HepG2 (cell line): ENCODE results near the gene TEAD3. TPM values are rescaled to one million over a fixed set of nuclear protein-coding genes. Genes with fewer than 3 reads are reported as not detected.
A peak's percentile ranks its signal among the peaks of the same experiment; 100 is the strongest.

Experiments
- ISX ChIP-seq: sonication (generic); formaldehyde crosslinking; conservative IDR thresholded peaks from 2 replicates; pipeline ENCODE4 v1.5.0; 2020; ENCODE audit warnings: missing genetic modification reagents
- NFATC3 ChIP-seq: sonication (generic); formaldehyde crosslinking; IDR thresholded peaks from 2 replicates; pipeline ENCODE4 v1.5.1; 2020; ENCODE audit warnings: mild to moderate bottlenecking, missing genetic modification reagents
- RBAK ChIP-seq: sonication (generic); formaldehyde crosslinking; IDR thresholded peaks from 2 replicates; pipeline ENCODE4 v1.5.1; 2020; ENCODE audit warnings: mild to moderate bottlenecking, missing genetic modification reagents
- ZNF142 ChIP-seq: sonication (generic); formaldehyde crosslinking; IDR thresholded peaks from 2 replicates; pipeline ENCODE4 v1.4.0; 2020; ENCODE audit warnings: missing genetic modification reagents
- polyA plus RNA-seq, 8 experiments: library from polyadenylated mRNA; depleted of rRNA in 3 of 8; stranded (reverse) in 7 of 8; unstranded in 1 of 8; fragments of >200 nt; fragmentation: Illumina TruSeq in 4 of 8; extraction: Trizol in 4 of 8; gene quantifications; 2 replicates each; pipeline versions ENCODE4 v1.2.1 to v1.2.3, GENCODE V29; 2011 to 2016; ENCODE audit warnings: low read depth in 4 of 8, missing spikeins in 1 of 8, mixed read lengths in 1 of 8; ENCODE audit not compliant: insufficient read depth in 1 of 8
- total RNA-seq, 5 experiments: library from RNA; depleted of rRNA; stranded (reverse); fragments of >200 nt; fragmentation: Illumina TruSeq; extraction: Trizol; gene quantifications; 2 replicates each; pipeline ENCODE4 v1.2.3, GENCODE V29; 2016; ENCODE audit warnings: low read depth in 1 of 5
- TF ChIP-seq, protein P1 (sequence below): sonication (generic); formaldehyde crosslinking; IDR thresholded peaks from 2 replicates; pipeline ENCODE4 v1.4.0; 2020; ENCODE audit warnings: missing genetic modification reagents
- TF ChIP-seq, protein P2 (sequence below): sonication (generic); IDR thresholded peaks from 2 replicates; pipeline ENCODE4 v1.6.1; 2016; ENCODE audit warnings: low read depth, borderline replicate concordance

TEAD3 gene
- total and polyA plus RNA-seq, 2 of the 13 experiments (the other 11 are each of a cell fraction or from before 2014, with no cell fraction given), result 15.1 to 16.5 TPM

DNA sequence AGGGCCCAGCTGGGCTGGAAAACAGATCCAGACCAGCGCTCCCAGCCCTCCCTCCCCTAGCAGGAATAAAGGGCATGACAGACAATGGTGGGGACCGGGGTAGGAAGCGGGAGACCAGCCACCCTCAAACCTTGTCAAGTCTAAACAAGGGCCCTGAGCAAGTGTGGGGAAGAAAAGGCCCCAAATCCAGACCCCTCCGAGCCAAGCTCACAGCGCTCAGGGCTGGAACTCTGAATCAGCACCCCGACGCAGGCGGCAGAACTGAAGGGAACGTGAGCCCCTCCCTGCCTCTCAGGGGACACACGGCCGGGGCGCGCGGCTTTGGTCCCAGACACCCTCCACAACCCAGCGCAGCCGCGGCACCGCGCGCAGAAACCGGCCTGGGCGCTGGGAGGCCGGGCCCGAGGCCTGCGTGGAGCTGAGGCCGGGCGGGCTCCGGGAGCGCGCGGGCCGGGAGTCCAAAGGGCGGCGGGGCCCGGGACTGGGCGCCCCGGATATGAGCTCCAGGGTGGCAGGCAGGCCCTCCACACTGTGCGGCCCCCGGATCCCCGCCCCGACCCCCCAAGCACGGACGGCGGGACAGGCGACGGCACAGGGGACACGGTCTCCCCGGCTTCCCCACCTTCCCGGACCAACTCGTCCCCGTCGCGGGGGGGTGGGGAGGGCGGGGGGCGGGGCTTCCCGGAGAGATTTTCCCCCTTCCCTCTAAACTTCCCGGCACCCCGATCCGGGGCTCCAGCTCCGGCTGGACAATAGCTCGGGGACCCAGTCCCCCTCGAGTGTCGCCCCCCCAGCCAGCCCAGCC is 641 bp downstream of the TEAD3 start (continued):
- TF ChIP-seq ZNF142 (peak; percentile 86), NFATC3 (CRISPR knock-in tag) (no peak), ISX (CRISPR knock-in tag) (no peak), RBAK (CRISPR knock-in tag) (no peak)
- TF ChIP-seq, protein P1, sequence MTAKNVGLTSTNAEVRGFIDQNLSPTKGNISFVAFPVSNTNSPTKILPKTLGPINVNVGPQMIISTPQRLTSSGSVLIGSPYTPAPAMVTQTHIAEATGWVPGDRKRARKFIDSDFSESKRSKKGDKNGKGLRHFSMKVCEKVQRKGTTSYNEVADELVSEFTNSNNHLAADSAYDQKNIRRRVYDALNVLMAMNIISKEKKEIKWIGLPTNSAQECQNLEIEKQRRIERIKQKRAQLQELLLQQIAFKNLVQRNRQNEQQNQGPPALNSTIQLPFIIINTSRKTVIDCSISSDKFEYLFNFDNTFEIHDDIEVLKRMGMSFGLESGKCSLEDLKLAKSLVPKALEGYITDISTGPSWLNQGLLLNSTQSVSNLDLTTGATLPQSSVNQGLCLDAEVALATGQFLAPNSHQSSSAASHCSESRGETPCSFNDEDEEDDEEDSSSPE, result peak; percentile 67; the same call in 1 of the 2 replicates
- TF ChIP-seq, protein P2, sequence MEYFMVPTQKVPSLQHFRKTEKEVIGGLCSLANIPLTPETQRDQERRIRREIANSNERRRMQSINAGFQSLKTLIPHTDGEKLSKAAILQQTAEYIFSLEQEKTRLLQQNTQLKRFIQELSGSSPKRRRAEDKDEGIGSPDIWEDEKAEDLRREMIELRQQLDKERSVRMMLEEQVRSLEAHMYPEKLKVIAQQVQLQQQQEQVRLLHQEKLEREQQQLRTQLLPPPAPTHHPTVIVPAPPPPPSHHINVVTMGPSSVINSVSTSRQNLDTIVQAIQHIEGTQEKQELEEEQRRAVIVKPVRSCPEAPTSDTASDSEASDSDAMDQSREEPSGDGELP, result peak; percentile 55
